ENCODE results near the gene GATB. TPM values are rescaled to one million over a fixed set of nuclear protein-coding genes. Genes with fewer than 3 reads are reported as not detected.

Gene GATB
- total RNA-seq, 1 experiment from 2014 or later: 29.6 TPM

DNA sequence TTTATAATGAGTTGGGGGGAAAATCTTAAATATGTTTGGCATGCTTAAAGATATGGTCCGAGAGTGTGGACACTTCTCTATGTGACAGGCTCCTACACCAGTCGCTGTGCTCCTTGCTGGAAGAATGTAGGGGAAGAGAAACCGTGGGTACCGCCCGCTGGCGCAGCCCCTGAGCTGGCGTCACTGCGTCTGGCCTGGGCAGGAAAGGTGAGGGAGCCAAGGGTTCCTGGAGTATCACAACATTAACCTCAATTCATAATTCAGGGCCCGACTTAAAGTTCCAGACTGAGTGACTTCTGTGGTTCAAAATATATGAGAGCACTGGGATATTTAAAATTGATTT is 95.1 kb downstream of the GATB start:
- Mint-ChIP-seq H3K27me3 (ENCODE audit: insufficient read depth, unreplicated experiment) (no peaks in the 10 kb centered on the region), H3K36me3 (ENCODE audit: insufficient read depth, unreplicated experiment) (peaks cover 5% of the 10 kb centered on the region), H3K4me1 (ENCODE audit: low read depth, unreplicated experiment) (no peaks in the 10 kb centered on the region), H3K9me3 (ENCODE audit: unreplicated experiment) (no peaks in the 10 kb centered on the region), H3K4me3 (ENCODE audit: unreplicated experiment) (no peak overlapping the region), H3K27ac (ENCODE audit: unreplicated experiment) (no peak overlapping the region)
- no peak overlapping the region for H3K4me3 ChIP-seq (ENCODE audit: low read depth, low read length)
- H3K9me3 ChIP-seq: no peaks in the 10 kb centered on the region
- intact Hi-C loops (cut with micrococcal nuclease; ENCODE audit: unreplicated experiment): no loop called here
- H3K36me3 ChIP-seq (ENCODE audit: control insufficient read depth, insufficient read depth, low read length): no peaks in the 10 kb centered on the region
- DNase-seq: no peak
- no peaks in the 10 kb centered on the region for H3K27me3 ChIP-seq (replicated peaks; ENCODE audit: control insufficient read depth, insufficient read depth, low read length)
- TF ChIP-seq, protein P1, sequence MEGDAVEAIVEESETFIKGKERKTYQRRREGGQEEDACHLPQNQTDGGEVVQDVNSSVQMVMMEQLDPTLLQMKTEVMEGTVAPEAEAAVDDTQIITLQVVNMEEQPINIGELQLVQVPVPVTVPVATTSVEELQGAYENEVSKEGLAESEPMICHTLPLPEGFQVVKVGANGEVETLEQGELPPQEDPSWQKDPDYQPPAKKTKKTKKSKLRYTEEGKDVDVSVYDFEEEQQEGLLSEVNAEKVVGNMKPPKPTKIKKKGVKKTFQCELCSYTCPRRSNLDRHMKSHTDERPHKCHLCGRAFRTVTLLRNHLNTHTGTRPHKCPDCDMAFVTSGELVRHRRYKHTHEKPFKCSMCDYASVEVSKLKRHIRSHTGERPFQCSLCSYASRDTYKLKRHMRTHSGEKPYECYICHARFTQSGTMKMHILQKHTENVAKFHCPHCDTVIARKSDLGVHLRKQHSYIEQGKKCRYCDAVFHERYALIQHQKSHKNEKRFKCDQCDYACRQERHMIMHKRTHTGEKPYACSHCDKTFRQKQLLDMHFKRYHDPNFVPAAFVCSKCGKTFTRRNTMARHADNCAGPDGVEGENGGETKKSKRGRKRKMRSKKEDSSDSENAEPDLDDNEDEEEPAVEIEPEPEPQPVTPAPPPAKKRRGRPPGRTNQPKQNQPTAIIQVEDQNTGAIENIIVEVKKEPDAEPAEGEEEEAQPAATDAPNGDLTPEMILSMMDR (IDR thresholded peaks at IDR 0.05; ENCODE audit: insufficient read depth in 1 of 2, low read depth in 1 of 2, low read length in 1 of 2, severe bottlenecking in 1 of 2, unreplicated experiment in 1 of 2): no peak
- BruUV-seq (replicated peaks): no TSS peak
- CTCF ChIA-PET: no interaction called here
- H3K4me1 ChIP-seq: no peaks in the 10 kb centered on the region
- POLR2A ChIA-PET: no interaction called here

DNA sequence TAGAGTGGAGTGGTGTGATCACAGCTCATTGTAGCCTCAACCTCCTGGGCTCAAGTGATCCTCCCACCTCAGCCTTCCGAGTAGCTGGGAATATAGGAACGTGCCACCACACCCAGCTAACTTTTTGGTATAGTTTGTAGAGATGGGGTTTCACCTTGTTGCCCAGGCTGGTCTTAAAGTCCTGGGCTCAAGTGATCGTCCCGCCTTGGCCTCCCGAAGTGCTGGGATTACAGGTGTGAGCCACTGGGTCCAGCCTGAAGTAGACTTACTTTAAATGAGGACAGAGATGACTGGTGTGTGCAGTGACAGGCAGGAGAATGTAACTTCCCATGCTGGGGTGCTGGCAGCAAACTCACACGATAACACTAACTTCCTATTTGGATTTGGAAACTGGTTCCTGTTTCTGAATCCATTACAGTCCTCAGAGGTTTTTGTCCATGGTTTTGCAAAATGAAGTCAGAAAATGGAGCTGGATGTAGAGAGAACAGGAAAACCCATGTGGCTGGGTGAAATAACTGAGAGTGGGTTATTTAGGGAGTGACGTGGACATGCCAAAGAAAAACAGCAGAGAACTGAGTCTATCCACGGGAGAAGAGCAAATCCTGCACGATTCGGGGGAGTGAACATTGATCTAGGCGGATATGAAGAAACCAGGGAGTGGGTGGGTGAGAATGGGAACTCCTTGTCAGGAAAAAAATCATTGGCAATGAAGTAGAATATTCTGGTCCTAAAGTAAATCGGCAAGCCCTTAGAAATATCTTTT is 95.6 kb downstream of the GATB start:
- BruUV-seq (replicated peaks): no TSS peak
- no peak overlapping the region for H3K4me3 Mint-ChIP-seq (ENCODE audit: unreplicated experiment)
- intact Hi-C loops (cut with micrococcal nuclease; ENCODE audit: unreplicated experiment): no loop called here
- no peaks in the 10 kb centered on the region for H3K9me3 Mint-ChIP-seq (ENCODE audit: unreplicated experiment)
- H3K27me3 Mint-ChIP-seq (ENCODE audit: insufficient read depth, unreplicated experiment): no peaks in the 10 kb centered on the region
- no peaks in the 10 kb centered on the region for H3K4me1 Mint-ChIP-seq (ENCODE audit: low read depth, unreplicated experiment)
- H3K36me3 Mint-ChIP-seq (ENCODE audit: insufficient read depth, unreplicated experiment): peaks cover 5% of the 10 kb centered on the region
- POLR2A ChIA-PET: no interaction called here
- TF ChIP-seq, protein P1 (IDR thresholded peaks at IDR 0.05; ENCODE audit: insufficient read depth in 1 of 2, low read depth in 1 of 2, low read length in 1 of 2, severe bottlenecking in 1 of 2, unreplicated experiment in 1 of 2): no peak
- H3K4me3 ChIP-seq (ENCODE audit: low read depth, low read length): no peak overlapping the region
- DNase-seq: no peak
- no peaks in the 10 kb centered on the region for H3K9me3 ChIP-seq
- H3K27me3 ChIP-seq (replicated peaks; ENCODE audit: control insufficient read depth, insufficient read depth, low read length): no peaks in the 10 kb centered on the region
- CTCF ChIA-PET: no interaction called here
- no peaks in the 10 kb centered on the region for H3K36me3 ChIP-seq (ENCODE audit: control insufficient read depth, insufficient read depth, low read length)
- H3K27ac Mint-ChIP-seq (ENCODE audit: unreplicated experiment): no peak overlapping the region
- H3K4me1 ChIP-seq: no peaks in the 10 kb centered on the region

DNA sequence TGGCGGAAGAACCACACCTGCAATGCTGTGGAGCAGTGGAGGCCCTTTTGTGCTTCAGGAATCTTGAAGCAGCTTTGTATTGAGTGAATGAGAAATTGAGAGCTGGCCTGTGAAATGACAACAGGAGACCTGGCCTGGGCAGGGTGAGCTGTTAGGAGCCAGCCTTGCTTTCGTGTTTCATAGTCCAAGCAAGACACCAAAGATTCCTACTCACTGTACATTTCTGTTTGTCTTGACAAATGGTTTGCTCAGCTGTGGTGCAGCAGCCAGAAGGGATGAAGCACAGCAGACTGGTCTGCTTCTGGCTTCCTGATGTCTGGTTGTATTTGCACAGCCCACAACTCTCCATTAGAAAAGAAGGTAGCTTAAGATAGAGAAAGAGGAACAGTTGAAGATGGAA is 96.5 kb downstream of the GATB start:
- no peak for DNase-seq
- no TSS peak for BruUV-seq (replicated peaks)
- Mint-ChIP-seq H3K4me1 (ENCODE audit: low read depth, unreplicated experiment) (no peaks in the 10 kb centered on the region), H3K36me3 (ENCODE audit: insufficient read depth, unreplicated experiment) (peaks cover 6% of the 10 kb centered on the region), H3K9me3 (ENCODE audit: unreplicated experiment) (no peaks in the 10 kb centered on the region), H3K27ac (ENCODE audit: unreplicated experiment) (no peak overlapping the region), H3K27me3 (ENCODE audit: insufficient read depth, unreplicated experiment) (no peaks in the 10 kb centered on the region), H3K4me3 (ENCODE audit: unreplicated experiment) (no peak overlapping the region)
- intact Hi-C loops (cut with micrococcal nuclease; ENCODE audit: unreplicated experiment): no loop called here
- Histone ChIP-seq H3K4me3 (ENCODE audit: low read depth, low read length) (no peak overlapping the region), H3K9me3 (no peaks in the 10 kb centered on the region), H3K27me3 (replicated peaks; ENCODE audit: control insufficient read depth, insufficient read depth, low read length) (no peaks in the 10 kb centered on the region), H3K36me3 (ENCODE audit: control insufficient read depth, insufficient read depth, low read length) (no peaks in the 10 kb centered on the region), H3K4me1 (no peaks in the 10 kb centered on the region)
- CTCF ChIA-PET: no interaction called here
- TF ChIP-seq, protein P1 (IDR thresholded peaks at IDR 0.05; ENCODE audit: insufficient read depth in 1 of 2, low read depth in 1 of 2, low read length in 1 of 2, severe bottlenecking in 1 of 2, unreplicated experiment in 1 of 2): no peak
- POLR2A ChIA-PET: no interaction called here
